IMR-90 (cell line): ENCODE data around the gene ANO10. TPM values are rescaled to one million over a fixed set of nuclear protein-coding genes. Genes with fewer than 3 reads are reported as not detected.

Source experiments
- ATAC-seq: fragments of 200-7000 bp; cut with Tn5 transposase; 2 replicates; pipeline ENCODE4 v1.9.1; 2020; ENCODE audit warnings: low read depth, mild to moderate bottlenecking, moderate library complexity
- BruUV-seq: library from RNA; stranded (reverse); fragments of 400-500 nt; replicated peaks from 2 replicates; lab custom pipeline; 2021; lab: Mats Ljungman, UMichigan
- CTCF ChIA-PET: fragments of 300-600 bp; formaldehyde crosslinking; extraction: SDS; loops from one replicate; lab custom pipeline; 2021; ENCODE audit warnings: antibody characterized with exemption; lab: Yijun Ruan, JAX
- POLR2A ChIA-PET: fragments of 300-600 bp; sonication (Branson Sonifier 250); formaldehyde crosslinking; loops from one replicate; lab custom pipeline; 2022; ENCODE audit warnings: antibody characterized with exemption; ENCODE audit not compliant: unreplicated experiment; lab: Charles Lee
- DNase-seq: peaks from one replicate; pipeline ENCODE4 v3.0.0; 2013
- H2AFZ ChIP-seq: replicated peaks from 2 replicates; pipeline ENCODE3; 2013; ENCODE audit warnings: low read length, mild to moderate bottlenecking; ENCODE audit not compliant: poor library complexity
- H2AK5ac ChIP-seq: 2 replicates; pipeline ENCODE4 v1.6.1; 2013; ENCODE audit warnings: low read depth, low read length, inconsistent platforms
- H2AK9ac ChIP-seq: replicated peaks from 2 replicates; pipeline ENCODE3; 2013; ENCODE audit warnings: mild to moderate bottlenecking, low read depth, low read length, moderate library complexity; ENCODE audit not compliant: poor library complexity
- H2BK120ac ChIP-seq: 2 replicates; pipeline ENCODE4 v1.6.1; 2013; ENCODE audit warnings: low read depth, low read length, inconsistent platforms
- H2BK15ac ChIP-seq: 3 replicates; pipeline ENCODE4 v1.6.1; 2013; ENCODE audit warnings: low read depth, low read length, inconsistent platforms
- H2BK20ac ChIP-seq: 2 replicates; pipeline ENCODE4 v1.6.1; 2013; ENCODE audit warnings: low read depth, mild to moderate bottlenecking, inconsistent platforms, low read length, moderate library complexity
- H2BK5ac ChIP-seq: 2 replicates; pipeline ENCODE4 v1.6.1; 2013; ENCODE audit warnings: mild to moderate bottlenecking, low read depth, low read length, inconsistent platforms; ENCODE audit not compliant: poor library complexity, severe bottlenecking
- H3K14ac ChIP-seq: replicated peaks from 2 replicates; pipeline ENCODE4 v1.6.1; 2013; ENCODE audit warnings: low read depth, low read length, inconsistent platforms
- H3K18ac ChIP-seq: 2 replicates; pipeline ENCODE4 v1.6.1; 2013; ENCODE audit warnings: low read depth, low read length, control low read depth
- H3K23ac ChIP-seq: 2 replicates; pipeline ENCODE4 v1.6.1; 2013; ENCODE audit warnings: low read depth, low read length, inconsistent platforms
- H3K27ac ChIP-seq: 2 replicates; pipeline ENCODE4 v1.5.1; 2013; ENCODE audit warnings: mild to moderate bottlenecking, control low read depth, low read length; ENCODE audit not compliant: insufficient read depth
- H3K27me3 ChIP-seq: 2 replicates; pipeline ENCODE4 v1.6.1; 2013; ENCODE audit warnings: low read length; ENCODE audit not compliant: control insufficient read depth, insufficient read depth
- H3K36me3 ChIP-seq: 2 replicates; pipeline ENCODE4 v1.6.1; 2013; ENCODE audit warnings: low read length, mixed read lengths; ENCODE audit not compliant: control insufficient read depth, insufficient read depth
- H3K4ac ChIP-seq: 2 replicates; pipeline ENCODE4 v1.6.1; 2013; ENCODE audit warnings: low read depth, low read length, inconsistent platforms
- H3K4me1 ChIP-seq: 2 replicates; pipeline ENCODE4 v1.6.1; 2013; ENCODE audit warnings: low read length, mixed read lengths; ENCODE audit not compliant: control insufficient read depth, insufficient read depth
- H3K4me2 ChIP-seq: 2 replicates; pipeline ENCODE4 v1.6.1; 2013; ENCODE audit warnings: low read depth, mild to moderate bottlenecking, control low read depth, low read length, moderate library complexity
- H3K4me3 ChIP-seq: 2 replicates; pipeline ENCODE4 v1.5.1; 2013; ENCODE audit warnings: low read depth, mild to moderate bottlenecking, control low read depth, low read length, moderate library complexity; ENCODE audit not compliant: insufficient read depth
- H3K56ac ChIP-seq: 2 replicates; pipeline ENCODE4 v1.6.1; 2013; ENCODE audit warnings: low read length, inconsistent platforms; ENCODE audit not compliant: insufficient read depth; ENCODE audit errors: extremely low read depth
- H3K79me1 ChIP-seq, 2 experiments: 2 replicates each; pipeline ENCODE4 v1.6.1; 2013; ENCODE audit warnings: low read length in 2 of 2, inconsistent platforms in 1 of 2, low read depth in 1 of 2
- H3K9ac ChIP-seq: 2 replicates; pipeline ENCODE4 v1.6.1; 2013; ENCODE audit warnings: low read depth, low read length, control low read depth
- H3K9me1 ChIP-seq: 2 replicates; pipeline ENCODE4 v1.6.1; 2013; ENCODE audit warnings: low read length, inconsistent platforms; ENCODE audit not compliant: insufficient read depth
- H3K9me3 ChIP-seq: 2 replicates; pipeline ENCODE4 v1.6.1; 2013; ENCODE audit warnings: low read length; ENCODE audit not compliant: control insufficient read depth, insufficient read depth
- H4K20me1 ChIP-seq: 2 replicates; pipeline ENCODE4 v1.6.1; 2013; ENCODE audit warnings: low read length, inconsistent platforms; ENCODE audit not compliant: insufficient read depth
- H4K5ac ChIP-seq: 2 replicates; pipeline ENCODE4 v1.6.1; 2013; ENCODE audit warnings: mild to moderate bottlenecking, low read depth, low read length, control low read depth
- H4K8ac ChIP-seq, 2 experiments: 2 replicates each; pipeline ENCODE4 v1.6.1; 2013; ENCODE audit warnings: low read depth in 2 of 2, low read length in 2 of 2, control low read depth in 1 of 2, inconsistent platforms in 1 of 2
- H4K91ac ChIP-seq: 2 replicates; pipeline ENCODE4 v1.6.1; 2013; ENCODE audit warnings: low read depth, low read length, inconsistent platforms; ENCODE audit not compliant: insufficient read depth
- BHLHE40 ChIP-seq: fragments of 150-350 bp; IDR thresholded peaks from 2 replicates; pipeline ENCODE4 v1.6.1; 2016; ENCODE audit warnings: mild to moderate bottlenecking, low read depth, low read length
- CEBPB ChIP-seq: IDR thresholded peaks from 2 replicates; pipeline ENCODE4 v1.6.1; 2012; ENCODE audit warnings: low read depth, low read length, improper control_type of control experiment
- CHD1 ChIP-seq: IDR thresholded peaks from 2 replicates; pipeline ENCODE4 v1.6.1; 2012; ENCODE audit warnings: low read depth, low read length, improper control_type of control experiment
- CTCF ChIP-seq: conservative IDR thresholded peaks from 2 replicates; pipeline ENCODE4 v1.5.1; 2012; ENCODE audit warnings: mild to moderate bottlenecking, low read depth, low read length, improper control_type of control experiment
- FOS ChIP-seq: fragments of 150-350 bp; IDR thresholded peaks from 2 replicates; pipeline ENCODE4 v1.6.1; 2016; ENCODE audit warnings: low read depth, low read length
- MAFK ChIP-seq: IDR thresholded peaks from 2 replicates; pipeline ENCODE4 v1.6.1; 2012; ENCODE audit warnings: low read depth, low read length, improper control_type of control experiment
- MAZ ChIP-seq: IDR thresholded peaks from 2 replicates; pipeline ENCODE4 v1.6.1; 2012; ENCODE audit warnings: low read depth, mild to moderate bottlenecking, low read length, improper control_type of control experiment, moderate library complexity, borderline replicate concordance
- MXI1 ChIP-seq: IDR thresholded peaks from 2 replicates; pipeline ENCODE4 v1.6.1; 2012; ENCODE audit warnings: low read depth, mild to moderate bottlenecking, low read length, moderate library complexity, borderline replicate concordance
- NFE2L2 ChIP-seq: fragments of 150-350 bp; IDR thresholded peaks from 2 replicates; pipeline ENCODE4 v1.6.1; 2016; ENCODE audit warnings: low read depth, mild to moderate bottlenecking, low read length
- RAD21 ChIP-seq: IDR thresholded peaks from 2 replicates; pipeline ENCODE4 v1.6.1; 2012; ENCODE audit warnings: low read length, improper control_type of control experiment
- RCOR1 ChIP-seq: IDR thresholded peaks from 2 replicates; pipeline ENCODE4 v1.6.1; 2012; ENCODE audit warnings: mild to moderate bottlenecking, low read length, improper control_type of control experiment; ENCODE audit not compliant: insufficient replicate concordance
- RFX5 ChIP-seq: IDR thresholded peaks from 2 replicates; pipeline ENCODE4 v1.8.0; 2012; ENCODE audit warnings: low read depth, mild to moderate bottlenecking, low read length, moderate library complexity
- SMC3 ChIP-seq: fragments of 150-350 bp; IDR thresholded peaks from 2 replicates; pipeline ENCODE4 v1.6.1; 2016; ENCODE audit warnings: low read depth, mild to moderate bottlenecking, antibody characterized with exemption, low read length, moderate library complexity
- USF2 ChIP-seq: fragments of 150-350 bp; IDR thresholded peaks from 2 replicates; pipeline ENCODE4 v1.6.1; 2017; ENCODE audit warnings: mild to moderate bottlenecking, antibody characterized with exemption, low read length, low read depth
- WGBS, 2 experiments: methylation state at CpG; one replicate each; pipeline versions ENCODE4 v1.1.5 to v1.1.7; 2013; ENCODE audit warnings: missing lambda C conversion rate in 2 of 2; ENCODE audit not compliant: insufficient read length in 1 of 2; ENCODE audit errors: extremely low coverage in 2 of 2; 5-methylcytosine and 5-hydroxymethylcytosine counted together
- dilution Hi-C: fragments of 300-500 bp; cut with HindIII; formaldehyde crosslinking; loops from one replicate; pipeline ENCODE4 v1.14.3; 2018; ENCODE audit warnings: low sequenced_read_pairs; ENCODE audit not compliant: unreplicated experiment
- in situ Hi-C: fragments of 300-500 bp; cut with MboI; formaldehyde crosslinking; loops from 3 replicates; pipeline ENCODE4 v1.14.3; 2019; ENCODE audit warnings: low sequenced_read_pairs, inconsistent platforms, mixed read lengths
- intact Hi-C: fragments of 100-400 bp; cut with micrococcal nuclease; formaldehyde crosslinking; loops from 2 replicates; pipeline ENCODE4 v1.10.0; 2022
- polyA plus RNA-seq, 3 experiments: library from polyadenylated mRNA; depleted of rRNA; stranded (reverse); fragments of >200 nt; gene quantifications; 2 replicates each; pipeline ENCODE4 v1.2.3, GENCODE V29; 2012; ENCODE audit warnings: low replicate concordance in 1 of 3
- total RNA-seq: library from RNA; depleted of rRNA; stranded (reverse); fragments of >200 nt; gene quantifications from 2 replicates; pipeline ENCODE4 v1.2.3, GENCODE V29; 2012

Gene ANO10
- total and polyA plus RNA-seq, 2 of the 4 experiments (the other 2 are of a cell fraction), result 28.5 to 41.6 TPM

GRCh38 chr3:43584043-43584826, 37.6 kb downstream of the ANO10 start:
- no TSS peak for BruUV-seq
- Histone ChIP-seq H2BK5ac (peak overlapping the region; percentile 43), H2BK120ac (peak overlapping the region; percentile 54; the same call in 1 of the 2 replicates), H3K18ac (peak overlapping the region; percentile 33; the same call in 1 of the 2 replicates), H2BK20ac (peak overlapping the region; percentile 43; the same call in 1 of the 2 replicates), H4K8ac (peak overlapping the region in 1 of 2 experiments; percentile 54; a peak in 1 of 4 replicates), H3K9me1 (peaks cover 15% of the 10 kb centered on the region), H3K4me2 (no peak overlapping the region), H3K9ac (no peak overlapping the region), H3K9me3 (no peaks in the 10 kb centered on the region), H3K14ac (peak overlapping the region; percentile 66; the same call in 1 of the 2 replicates), H4K91ac (peak overlapping the region; percentile 16), H3K36me3 (peaks cover 7% of the 10 kb centered on the region), H2BK15ac (no peak overlapping the region), H4K5ac (peak overlapping the region; percentile 22), H2AK5ac (0 out of 2 replicates have a peak overlapping the region, but pooled peaks have one; percentile 8), H3K27me3 (no peaks in the 10 kb centered on the region), H3K4me1 (peaks cover 7% of the 10 kb centered on the region), H3K23ac (peak overlapping the region; percentile 72; the same call in 1 of the 2 replicates), H3K4ac (peak overlapping the region; percentile 61), H3K4me3 (no peak overlapping the region), H3K56ac (no peak overlapping the region), H3K27ac (0 out of 2 replicates have a peak overlapping the region, but pooled peaks have one; percentile 1), H4K20me1 (no peaks in the 10 kb centered on the region), H3K79me1 (peaks cover 10 to 24% of the 10 kb centered on the region in 2 experiments), H2AK9ac (no peak overlapping the region), H2AFZ (no peak overlapping the region)
- dilution Hi-C loops (no loop called here), intact Hi-C loops (no loop called here), in situ Hi-C loops (no loop called here)
- DNase-seq (peak; percentile 65), ATAC-seq (peak; percentile 40; the same call in 1 of the 2 replicates)
- ChIA-PET CTCF (no interaction called here), POLR2A (interaction anchor here (0.6 kb wide), 1 partner anchor 150 kb away, joined by 3 read pairs; no protein-coding TSS in a partner anchor)
- WGBS, 2 experiments, result 100% methylated on average over 4 of the region's 14 CpGs; no CpG with 5 or more reads in 1 of the 2 experiments
- TF ChIP-seq RAD21 (no peak), USF2 (no peak), FOS (no peak), SMC3 (no peak), RFX5 (no peak), MXI1 (no peak), BHLHE40 (no peak), MAZ (no peak), CTCF (no peak), CHD1 (no peak), MAFK (peak; percentile 48; the same call in 1 of the 2 replicates), RCOR1 (no peak), CEBPB (no peak), NFE2L2 (peak; percentile 94)
